Measurements from ENCODE around the gene IGF1R.

DNA sequence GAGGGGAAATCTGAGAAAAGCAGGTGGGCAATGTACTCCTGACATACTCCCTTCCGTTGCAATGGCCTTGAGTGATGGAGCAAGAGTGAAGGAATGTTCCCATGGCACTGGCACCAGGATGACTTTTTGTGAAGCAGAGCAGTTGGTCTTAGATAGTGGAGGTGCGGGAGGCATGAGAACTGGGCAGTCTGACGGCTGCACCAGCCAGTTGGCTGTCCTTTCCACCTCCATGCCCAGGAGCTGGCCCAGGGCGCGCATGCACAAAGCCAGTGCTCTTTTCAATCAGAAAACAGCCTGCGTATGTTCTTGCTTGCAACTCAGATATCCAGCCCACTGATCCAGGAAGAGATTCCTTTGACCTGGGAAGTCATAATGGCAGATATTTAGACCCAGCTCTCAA is 222.4 kb downstream of the IGF1R start:
- no peak for TF ChIP-seq POLR2A (IDR thresholded peaks at IDR 0.05; ENCODE audit: low read length)
- no peak for TF ChIP-seq GATA1 (IDR thresholded peaks at IDR 0.05; ENCODE audit: low read depth, low read length)
